Measurements from ENCODE around the gene MAP3K19.
A peak's percentile ranks its signal among the peaks of the same experiment; 100 is the strongest.
"Not testable (repeated sequence)": the region's sequence is repeated elsewhere in the genome, so short reads cannot be mapped to it uniquely, and the experiment has no call there.

MAP3K19 gene

DNA sequence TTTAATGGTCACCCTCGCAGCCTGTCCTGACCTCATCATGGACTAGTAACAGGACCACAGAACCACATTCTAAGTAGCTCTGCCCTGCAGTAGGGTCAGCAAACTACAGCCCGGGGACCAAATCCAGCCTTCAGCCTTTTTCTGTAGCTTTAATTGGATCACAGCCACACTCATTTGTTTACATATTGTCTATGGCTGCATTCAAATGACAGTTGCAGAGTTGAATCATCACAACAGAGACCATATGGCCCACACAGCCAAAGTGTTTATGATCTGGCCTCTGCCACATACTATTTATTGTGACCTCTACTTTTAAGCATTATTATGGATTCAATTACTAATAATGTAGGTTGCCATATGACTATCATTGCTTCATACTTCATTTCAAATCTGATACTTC, 47.7 kb downstream of the MAP3K19 start:
- in situ Hi-C loops (cut with HindIII; ENCODE audit: low pct_ligation_motif_present, low sequenced_read_pairs) = no loop called here
- no peak overlapping the region for H3K27ac ChIP-seq
- no peak overlapping the region for H3K4me3 ChIP-seq (ENCODE audit: low read depth, low read length)
- no peak for DNase-seq
- no peaks in the 10 kb centered on the region for H3K36me3 ChIP-seq (replicated peaks)
- TF ChIP-seq, protein P1, sequence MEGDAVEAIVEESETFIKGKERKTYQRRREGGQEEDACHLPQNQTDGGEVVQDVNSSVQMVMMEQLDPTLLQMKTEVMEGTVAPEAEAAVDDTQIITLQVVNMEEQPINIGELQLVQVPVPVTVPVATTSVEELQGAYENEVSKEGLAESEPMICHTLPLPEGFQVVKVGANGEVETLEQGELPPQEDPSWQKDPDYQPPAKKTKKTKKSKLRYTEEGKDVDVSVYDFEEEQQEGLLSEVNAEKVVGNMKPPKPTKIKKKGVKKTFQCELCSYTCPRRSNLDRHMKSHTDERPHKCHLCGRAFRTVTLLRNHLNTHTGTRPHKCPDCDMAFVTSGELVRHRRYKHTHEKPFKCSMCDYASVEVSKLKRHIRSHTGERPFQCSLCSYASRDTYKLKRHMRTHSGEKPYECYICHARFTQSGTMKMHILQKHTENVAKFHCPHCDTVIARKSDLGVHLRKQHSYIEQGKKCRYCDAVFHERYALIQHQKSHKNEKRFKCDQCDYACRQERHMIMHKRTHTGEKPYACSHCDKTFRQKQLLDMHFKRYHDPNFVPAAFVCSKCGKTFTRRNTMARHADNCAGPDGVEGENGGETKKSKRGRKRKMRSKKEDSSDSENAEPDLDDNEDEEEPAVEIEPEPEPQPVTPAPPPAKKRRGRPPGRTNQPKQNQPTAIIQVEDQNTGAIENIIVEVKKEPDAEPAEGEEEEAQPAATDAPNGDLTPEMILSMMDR (IDR thresholded peaks at IDR 0.05; ENCODE audit: low read depth, low read length, missing control alignments) = no peak
- H3K27me3 ChIP-seq (replicated peaks) = peaks cover 1% of the 10 kb centered on the region

GRCh38 chr2:134988994-134989605, 58.1 kb downstream of the MAP3K19 start:
- DNase-seq = no peak
- Histone ChIP-seq H3K27me3 (replicated peaks) (no peaks in the 10 kb centered on the region), H3K27ac (no peak overlapping the region), H3K36me3 (replicated peaks) (no peaks in the 10 kb centered on the region), H3K4me3 (ENCODE audit: low read depth, low read length) (no peak overlapping the region)
- TF ChIP-seq, protein P1 (IDR thresholded peaks at IDR 0.05; ENCODE audit: low read depth, low read length, missing control alignments) = peak; percentile 30
- in situ Hi-C loops (cut with HindIII; ENCODE audit: low pct_ligation_motif_present, low sequenced_read_pairs) = no loop called here

GRCh38 chr2:134985061-134985460, 62.2 kb downstream of the MAP3K19 start:
- TF ChIP-seq, protein P1 (IDR thresholded peaks at IDR 0.05; ENCODE audit: low read depth, low read length, missing control alignments) = no peak
- in situ Hi-C loops (cut with HindIII; ENCODE audit: low pct_ligation_motif_present, low sequenced_read_pairs) = no loop called here
- Histone ChIP-seq H3K36me3 (replicated peaks) (no peaks in the 10 kb centered on the region), H3K27ac (no peak overlapping the region), H3K27me3 (replicated peaks) (no peaks in the 10 kb centered on the region), H3K4me3 (ENCODE audit: low read depth, low read length) (no peak overlapping the region)
- DNase-seq = no peak

DNA sequence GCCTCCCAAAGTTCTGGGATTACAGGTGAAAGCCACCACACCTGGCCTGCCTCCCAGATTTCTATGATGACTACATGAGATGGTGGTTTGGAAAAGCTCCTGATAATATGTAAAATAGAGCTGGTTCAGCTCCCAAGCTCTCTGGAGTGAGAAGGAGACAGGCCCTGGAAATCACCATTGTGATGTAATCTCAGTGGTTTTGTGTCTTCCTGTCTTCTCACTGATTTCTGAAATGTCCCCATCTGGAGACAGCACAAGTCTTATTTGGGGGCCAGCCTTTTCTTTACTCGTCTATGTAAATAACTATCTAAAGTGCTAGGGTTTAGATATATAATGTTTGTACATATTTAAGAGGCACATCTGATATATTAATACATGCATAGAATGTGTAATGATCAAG, 64.6 kb downstream of the MAP3K19 start:
- H3K27me3 ChIP-seq (replicated peaks) = no peaks in the 10 kb centered on the region
- TF ChIP-seq, protein P1 (IDR thresholded peaks at IDR 0.05; ENCODE audit: low read depth, low read length, missing control alignments) = no peak
- H3K27ac ChIP-seq = no peak overlapping the region
- no peaks in the 10 kb centered on the region for H3K36me3 ChIP-seq (replicated peaks)
- in situ Hi-C loops (cut with HindIII; ENCODE audit: low pct_ligation_motif_present, low sequenced_read_pairs) = no loop called here
- H3K4me3 ChIP-seq (ENCODE audit: low read depth, low read length) = no peak overlapping the region
- no peak for DNase-seq

DNA sequence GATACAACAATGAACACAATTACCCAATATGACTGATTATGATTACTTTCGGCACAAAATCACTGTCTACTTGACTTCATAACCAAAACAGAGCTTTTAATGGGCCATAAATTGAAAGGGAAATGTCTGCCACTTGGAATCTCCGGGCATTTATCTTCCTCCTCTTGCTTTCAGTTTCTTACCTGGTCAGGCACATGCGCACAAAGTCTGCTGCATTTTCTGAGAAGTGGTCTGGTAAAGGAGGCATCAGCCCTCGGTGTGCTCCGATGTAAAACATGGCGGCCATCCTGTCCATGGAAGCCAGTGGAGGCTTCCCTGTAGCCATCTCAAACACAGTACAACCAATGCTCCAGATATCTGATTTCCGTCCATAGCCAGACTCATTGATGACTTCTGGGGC, 66.6 kb downstream of the MAP3K19 start:
- TF ChIP-seq, protein P1 (IDR thresholded peaks at IDR 0.05; ENCODE audit: low read depth, low read length, missing control alignments) = no peak
- no peak for DNase-seq
- H3K27me3 ChIP-seq (replicated peaks) = no peaks in the 10 kb centered on the region
- H3K4me3 ChIP-seq (ENCODE audit: low read depth, low read length) = no peak overlapping the region
- in situ Hi-C loops (cut with HindIII; ENCODE audit: low pct_ligation_motif_present, low sequenced_read_pairs) = no loop called here
- no peaks in the 10 kb centered on the region for H3K36me3 ChIP-seq (replicated peaks)
- H3K27ac ChIP-seq = no peak overlapping the region

DNA sequence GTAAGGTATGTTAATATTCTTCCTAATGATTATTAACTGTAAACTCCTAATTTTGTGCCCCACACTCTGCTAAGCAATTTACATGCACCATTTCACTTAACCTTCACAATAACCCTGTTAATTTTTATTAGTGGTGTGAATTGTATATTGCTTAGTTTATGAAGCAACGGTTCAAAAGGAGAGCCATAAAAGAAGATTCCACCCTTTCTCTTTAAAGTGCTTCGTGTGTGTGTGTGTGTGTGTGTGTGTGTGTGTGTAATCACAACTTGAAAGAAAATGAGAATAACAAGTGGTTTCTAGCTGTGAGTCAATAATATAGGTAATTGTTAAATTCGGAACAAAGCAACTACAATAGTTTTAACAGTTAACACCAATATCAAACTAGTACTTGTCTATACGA, 68.0 kb downstream of the MAP3K19 start:
- no peak for DNase-seq
- in situ Hi-C loops (cut with HindIII; ENCODE audit: low pct_ligation_motif_present, low sequenced_read_pairs) = no loop called here

DNA sequence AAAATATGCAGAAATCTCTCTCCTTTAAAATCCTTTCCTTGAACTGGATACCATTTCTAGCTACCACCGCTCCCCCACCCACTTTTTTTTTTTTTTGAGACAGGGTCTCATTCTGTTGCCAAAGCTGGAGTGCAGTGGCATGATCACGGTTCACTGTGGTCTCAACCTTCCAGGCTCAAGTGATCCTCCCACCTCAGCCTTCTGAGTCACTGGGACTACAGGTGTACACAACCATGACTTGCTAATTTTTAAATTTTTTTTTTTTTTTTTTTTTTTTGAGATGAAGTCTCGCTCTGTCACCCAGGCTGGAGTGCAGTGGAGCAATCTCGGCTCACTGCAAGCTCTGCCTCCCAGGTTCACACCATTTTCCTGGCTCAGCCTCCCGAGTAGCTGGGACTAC, 70.1 kb downstream of the MAP3K19 start:
- DNase-seq; H3K36me3 ChIP-seq (replicated peaks); H3K27ac ChIP-seq; H3K27me3 ChIP-seq (replicated peaks); H3K4me3 ChIP-seq (ENCODE audit: low read depth, low read length); in situ Hi-C loops (cut with HindIII; ENCODE audit: low pct_ligation_motif_present, low sequenced_read_pairs): not testable (repeated sequence)

More for the DNA sequence above, 68.0 kb downstream of the MAP3K19 start:
- H3K36me3 ChIP-seq (replicated peaks) = no peaks in the 10 kb centered on the region
- H3K27ac ChIP-seq = no peak overlapping the region
- H3K4me3 ChIP-seq (ENCODE audit: low read depth, low read length) = no peak overlapping the region
- no peaks in the 10 kb centered on the region for H3K27me3 ChIP-seq (replicated peaks)
- TF ChIP-seq, protein P1 (IDR thresholded peaks at IDR 0.05; ENCODE audit: low read depth, low read length, missing control alignments) = no peak

All from brain microvascular endothelial cell (primary cell).